Mononuclear cell (primary cell): ENCODE measurements around the gene THAP5. TPM values are rescaled to one million over a fixed set of nuclear protein-coding genes. Genes with fewer than 3 reads are reported as not detected.
"Not testable (repeated sequence)": the region's sequence is repeated elsewhere in the genome, so short reads cannot be mapped to it uniquely, and the experiment has no call there.

Source experiments
- H3K27me3 ChIP-seq: 2 replicates; pipeline ENCODE4 v1.6.0; 2011; ENCODE audit warnings: low read length, control low read depth; ENCODE audit not compliant: insufficient read depth
- H3K4me1 ChIP-seq: 2 replicates; pipeline ENCODE4 v1.5.1; 2011; ENCODE audit warnings: mild to moderate bottlenecking, low read length, control low read depth; ENCODE audit not compliant: insufficient read depth
- H3K4me3 ChIP-seq: 2 replicates; pipeline ENCODE4 v1.5.1; 2011; ENCODE audit warnings: mild to moderate bottlenecking, low read length, moderate library complexity
- H3K9me3 ChIP-seq: 2 replicates; pipeline ENCODE4 v1.5.1; 2011; ENCODE audit warnings: low read depth, mild to moderate bottlenecking, control low read depth, low read length
- total RNA-seq: library from RNA; depleted of rRNA; stranded (reverse); fragments of >200 nt; gene quantifications from one replicate; pipeline ENCODE4 v1.2.3, GENCODE V29; 2012

The THAP5 gene
- total RNA-seq, 1 donor, result 19.8 TPM

DNA sequence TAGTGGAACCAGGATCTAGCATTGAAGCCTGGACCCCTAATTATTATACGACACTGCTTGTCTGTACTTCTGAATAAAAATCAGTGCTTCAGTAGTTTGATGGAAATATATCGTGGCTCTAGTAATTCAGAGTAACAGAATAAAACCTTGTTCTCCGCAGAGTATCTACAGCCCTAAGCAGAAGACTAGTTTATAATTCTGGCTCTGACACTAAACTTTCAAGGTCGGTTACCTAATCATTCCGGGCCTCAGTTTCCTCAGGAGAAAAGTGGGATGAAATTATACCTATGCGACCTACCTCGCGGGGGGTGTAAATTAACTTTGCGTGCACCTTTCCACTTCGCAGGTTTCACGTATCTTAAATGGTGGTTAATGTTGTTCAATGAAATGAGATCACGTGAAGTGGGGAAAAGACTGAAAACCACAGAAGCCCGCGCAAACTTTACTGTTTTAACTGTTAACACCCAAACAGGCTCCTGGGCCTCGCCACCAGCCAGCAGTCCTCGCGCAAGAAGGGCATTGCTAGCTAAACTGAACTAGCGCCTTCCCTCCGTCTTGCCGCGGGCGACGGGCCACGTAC is 615 bp downstream of the THAP5 start:
- Histone ChIP-seq H3K9me3 (no peaks in the 10 kb centered on the region), H3K4me3 (peak overlapping the region; percentile 75), H3K4me1 (peaks cover 16% of the 10 kb centered on the region), H3K27me3 (no peaks in the 10 kb centered on the region)

DNA sequence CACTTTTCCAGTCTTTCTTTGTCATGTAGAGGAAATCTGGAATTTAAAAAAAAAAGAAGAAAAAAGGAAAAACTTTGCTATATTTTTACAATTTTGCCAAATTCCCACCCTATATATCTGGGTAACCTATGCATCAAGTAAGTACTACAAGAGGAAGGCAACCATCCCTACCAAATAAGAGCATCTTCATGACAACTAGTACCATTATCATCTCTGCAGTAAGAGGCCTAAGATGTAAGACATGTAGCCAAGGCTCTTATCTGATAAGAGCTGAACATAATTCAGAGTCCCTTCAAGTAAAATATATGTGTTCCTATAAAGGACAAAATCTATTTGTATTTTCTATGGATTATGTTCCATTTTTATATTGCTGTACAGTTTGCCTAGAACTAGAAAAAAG is 3.5 kb downstream of the THAP5 start:
- Histone ChIP-seq H3K9me3 (no peaks in the 10 kb centered on the region), H3K4me1 (peaks cover 12% of the 10 kb centered on the region), H3K4me3 (no peak overlapping the region), H3K27me3 (no peaks in the 10 kb centered on the region)

DNA sequence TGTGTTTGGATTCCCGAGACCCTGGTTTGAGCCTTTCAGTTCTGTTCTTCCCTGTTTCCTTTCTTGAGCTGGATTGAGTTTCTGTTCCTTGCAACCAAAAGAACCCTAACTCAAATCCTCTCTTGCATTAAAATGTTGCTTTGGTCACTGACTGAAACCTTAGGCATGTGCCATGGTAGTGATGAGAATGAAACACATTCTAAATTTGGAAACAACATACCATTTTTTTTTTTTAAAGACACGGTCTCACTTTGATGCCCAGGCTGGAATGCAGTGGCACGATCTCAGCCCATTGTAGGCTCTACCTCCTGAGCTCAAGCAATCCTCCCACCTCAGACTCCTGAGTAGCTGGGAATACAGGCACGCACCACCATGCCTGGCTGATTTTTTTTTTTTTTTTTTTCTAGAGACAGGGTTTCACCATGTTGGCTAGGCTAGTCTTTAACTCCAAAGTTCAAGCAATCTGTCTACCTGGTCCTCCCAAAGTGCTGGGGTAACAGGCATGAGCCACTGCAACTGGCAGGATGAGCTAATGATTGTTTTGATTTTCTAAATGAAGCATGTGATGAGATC is 8.4 kb downstream of the THAP5 start:
- no peaks in the 10 kb centered on the region for H3K27me3 ChIP-seq
- peaks cover 13% of the 10 kb centered on the region for H3K9me3 ChIP-seq
- no peak overlapping the region for H3K4me3 ChIP-seq
- H3K4me1 ChIP-seq, result no peaks in the 10 kb centered on the region

DNA sequence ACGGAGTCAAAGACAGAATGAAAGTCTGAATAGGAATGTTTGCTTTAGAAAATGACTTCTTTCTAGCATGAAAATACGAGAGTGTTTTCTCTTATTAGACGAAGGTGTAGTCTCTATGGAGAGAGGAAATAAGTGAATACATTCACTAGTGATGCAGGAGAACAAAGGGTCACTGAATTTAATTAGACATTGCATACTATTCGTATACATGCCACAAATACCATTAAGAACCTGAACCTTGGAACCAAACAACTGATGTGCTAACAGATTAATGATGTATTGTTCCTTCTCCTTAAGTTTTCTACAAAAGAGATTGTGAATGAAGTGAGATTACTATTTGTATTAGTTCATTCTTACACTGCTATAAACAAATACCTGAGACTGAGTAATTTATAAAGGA is 10.3 kb downstream of the THAP5 start:
- no peaks in the 10 kb centered on the region for H3K27me3 ChIP-seq

DNA sequence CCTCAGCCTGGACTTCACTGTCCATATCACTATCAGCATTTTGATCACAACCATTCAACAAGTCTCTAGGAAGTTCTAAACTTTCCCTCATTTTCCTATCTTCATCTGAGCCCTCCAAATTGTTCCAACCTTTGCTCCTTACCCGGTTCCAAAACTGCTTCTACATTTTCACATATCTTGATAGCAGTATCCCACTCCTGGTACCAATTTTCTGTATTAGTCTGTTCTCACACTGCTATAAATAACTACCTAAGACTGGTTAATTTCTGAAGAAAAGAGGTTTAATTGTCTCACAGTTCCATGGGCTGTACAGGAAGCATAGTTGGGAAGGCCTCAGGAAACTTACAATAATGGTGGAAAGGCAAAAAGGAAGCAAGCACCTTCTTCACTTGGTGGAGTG is 11.9 kb downstream of the THAP5 start:
- Histone ChIP-seq H3K27me3 (no peaks in the 10 kb centered on the region), H3K4me1 (no peaks in the 10 kb centered on the region), H3K9me3 (peaks cover 13% of the 10 kb centered on the region), H3K4me3 (no peak overlapping the region)

More for the DNA sequence above, 10.3 kb downstream of the THAP5 start:
- no peaks in the 10 kb centered on the region for H3K4me1 ChIP-seq
- H3K9me3 ChIP-seq, result peaks cover 13% of the 10 kb centered on the region
- no peak overlapping the region for H3K4me3 ChIP-seq

DNA sequence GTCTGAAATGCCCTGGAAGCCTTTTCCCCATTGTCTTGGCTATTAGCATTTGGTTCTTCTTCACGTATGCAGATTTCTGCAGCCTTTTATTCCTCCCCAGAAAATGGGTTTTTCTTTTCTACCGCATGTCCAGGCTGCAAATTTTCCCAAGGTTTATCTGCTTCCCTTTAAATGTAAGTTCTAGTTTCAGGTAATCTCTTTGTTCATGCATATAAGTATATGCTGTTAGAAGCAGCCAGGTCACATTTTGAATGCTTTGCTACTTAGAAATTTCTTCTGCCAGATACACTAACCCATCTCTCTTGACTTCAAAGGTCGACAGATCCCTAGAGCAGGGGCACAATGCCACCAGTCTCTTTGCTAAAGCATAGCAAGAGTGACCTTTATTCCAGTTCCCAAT is 12.3 kb downstream of the THAP5 start:
- Histone ChIP-seq H3K4me3 (no peak overlapping the region), H3K27me3 (no peaks in the 10 kb centered on the region), H3K4me1 (no peaks in the 10 kb centered on the region), H3K9me3 (peaks cover 13% of the 10 kb centered on the region)

DNA sequence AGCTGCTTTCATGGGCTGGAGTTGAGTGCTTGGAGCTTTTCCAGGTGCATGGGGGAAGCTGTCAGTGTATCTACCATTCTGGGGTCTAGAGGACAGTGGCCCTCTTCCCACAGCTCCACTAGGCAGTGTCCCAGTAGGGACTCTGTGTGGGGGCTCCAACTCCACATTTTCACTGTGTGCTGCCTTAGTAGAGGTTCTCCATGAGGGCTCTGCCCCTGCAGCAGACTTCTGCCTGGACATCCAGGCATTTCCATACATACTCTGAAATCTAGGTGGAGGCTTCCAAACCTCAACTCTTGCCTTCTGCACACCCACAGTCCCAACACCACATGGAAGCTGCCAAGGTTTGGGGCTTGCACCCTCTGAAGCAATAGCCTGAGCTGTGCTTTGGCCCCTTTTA is 12.8 kb downstream of the THAP5 start:
- not testable (repeated sequence) for H3K4me3 ChIP-seq, H3K27me3 ChIP-seq, H3K4me1 ChIP-seq
- H3K9me3 ChIP-seq, result peaks cover 13% of the 10 kb centered on the region

DNA sequence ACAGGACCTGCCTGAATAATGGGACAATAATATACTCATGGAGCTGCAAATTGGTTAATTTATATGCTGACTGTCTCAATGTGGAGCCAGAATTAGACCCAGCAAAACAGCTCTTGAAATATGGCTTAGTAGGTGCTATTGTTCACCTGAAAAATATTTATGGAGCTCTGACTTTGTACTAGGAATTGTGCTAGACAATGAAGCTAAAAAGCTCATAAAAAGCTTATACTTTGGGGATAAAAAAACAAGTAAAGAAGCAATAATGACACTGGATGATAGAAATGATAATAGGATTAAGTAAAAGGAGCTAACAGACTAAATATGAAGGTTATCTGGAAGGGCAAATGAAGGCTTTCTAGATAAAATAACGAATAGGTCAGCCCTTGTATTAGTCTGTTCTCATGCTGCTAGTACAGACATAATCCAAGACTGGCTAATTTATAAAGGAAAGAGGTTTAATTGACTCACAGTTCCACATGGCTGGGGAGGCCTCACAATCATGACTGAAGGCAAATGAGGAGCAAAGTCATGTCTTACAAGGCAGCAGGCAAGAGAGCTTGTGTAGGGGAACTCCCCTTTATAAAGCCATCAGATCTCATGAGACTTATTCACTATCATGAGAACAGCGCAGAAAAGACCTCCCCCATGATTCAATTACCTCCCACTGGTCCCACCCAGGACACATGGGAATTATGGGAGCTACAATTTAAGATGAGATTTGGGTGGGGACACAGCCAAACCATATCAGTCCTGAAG is 21.2 kb downstream of the THAP5 start:
- H3K27me3 ChIP-seq, H3K9me3 ChIP-seq, H3K4me3 ChIP-seq, H3K4me1 ChIP-seq: not testable (repeated sequence)

DNA sequence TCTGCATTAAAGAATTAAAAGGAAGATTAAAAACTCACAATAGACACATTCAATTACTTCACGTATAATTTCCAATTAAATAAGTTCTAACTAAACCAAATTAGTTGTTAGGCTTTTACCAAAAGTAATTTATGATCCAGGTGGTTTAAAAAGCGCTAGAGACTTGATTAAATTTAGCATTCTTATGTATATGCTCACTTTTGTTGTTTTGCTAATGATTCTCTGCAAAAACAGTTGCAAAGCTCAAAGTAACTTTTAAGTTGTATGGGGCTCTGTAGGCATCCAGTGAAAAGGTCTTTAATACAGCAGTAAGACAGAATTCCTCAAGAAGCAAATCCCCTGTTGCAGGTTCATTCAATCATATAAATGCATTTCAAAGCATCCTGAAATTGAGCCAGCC is 28.0 kb downstream of the THAP5 start:
- no peaks in the 10 kb centered on the region for H3K4me1 ChIP-seq

DNA sequence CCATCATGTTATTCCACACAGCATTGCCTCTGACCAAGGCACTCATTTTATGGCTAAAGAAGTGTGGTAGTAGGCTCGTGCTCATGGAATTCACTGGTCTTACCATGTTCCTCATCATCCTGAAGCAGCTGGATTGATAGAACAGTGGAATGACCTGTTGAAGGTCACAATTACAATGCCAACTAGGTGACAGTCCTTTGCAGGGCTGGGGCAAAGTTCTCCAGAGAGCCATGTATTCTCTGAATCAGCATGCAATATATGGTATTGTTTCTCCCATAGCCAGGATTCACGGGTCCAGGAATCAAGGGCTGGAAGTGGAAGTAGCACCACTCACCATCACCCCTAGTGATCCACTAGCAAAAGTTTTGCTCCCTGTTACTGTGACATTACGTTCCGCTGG is 30.8 kb downstream of the THAP5 start:
- not testable (repeated sequence) for H3K4me3 ChIP-seq, H3K9me3 ChIP-seq, H3K27me3 ChIP-seq, H3K4me1 ChIP-seq

More for the DNA sequence above, 28.0 kb downstream of the THAP5 start:
- Histone ChIP-seq H3K27me3 (no peaks in the 10 kb centered on the region), H3K4me3 (no peak overlapping the region), H3K9me3 (no peaks in the 10 kb centered on the region)

DNA sequence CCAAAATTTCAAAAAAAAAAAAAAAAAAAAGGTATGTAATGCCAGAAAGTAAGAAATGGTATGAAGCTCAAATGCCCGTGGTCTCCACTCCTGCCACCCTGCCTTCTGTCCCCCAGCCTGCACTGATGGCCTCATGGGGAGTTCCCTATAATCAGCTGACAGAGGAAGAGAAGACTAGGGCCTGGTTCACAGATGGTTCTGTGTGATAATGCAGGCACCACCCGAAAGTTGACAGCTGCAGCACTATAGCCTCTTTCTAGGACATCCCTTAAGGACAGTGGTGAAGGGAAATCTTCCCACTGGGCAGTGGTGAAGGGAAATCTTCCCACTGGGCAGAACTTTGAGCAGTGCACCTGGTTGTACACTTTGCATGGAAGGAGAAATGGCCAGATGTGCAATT is 31.3 kb downstream of the THAP5 start:
- not testable (repeated sequence) for H3K4me3 ChIP-seq, H3K4me1 ChIP-seq, H3K9me3 ChIP-seq, H3K27me3 ChIP-seq

DNA sequence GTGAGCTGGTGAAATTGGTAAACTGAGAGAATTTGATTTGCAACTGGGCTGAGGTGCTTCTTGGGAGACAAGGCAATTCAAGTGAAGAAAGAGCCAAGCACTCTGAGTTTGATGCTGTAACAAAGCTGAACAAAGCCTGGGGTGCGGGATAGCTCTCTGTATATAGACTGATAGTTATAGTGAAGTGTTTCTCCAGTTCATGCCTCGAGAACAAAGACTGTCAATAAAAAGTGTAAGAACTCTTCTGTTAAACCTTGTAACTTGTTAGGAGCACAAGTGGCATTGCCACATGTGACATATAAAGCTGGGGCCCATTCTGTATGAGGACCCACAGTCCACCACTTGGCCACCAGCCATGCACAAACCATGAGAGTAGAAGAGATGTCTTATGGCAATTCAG is 32.3 kb downstream of the THAP5 start:
- H3K4me3 ChIP-seq, result no peak overlapping the region
- no peaks in the 10 kb centered on the region for H3K9me3 ChIP-seq
- no peaks in the 10 kb centered on the region for H3K4me1 ChIP-seq
- no peaks in the 10 kb centered on the region for H3K27me3 ChIP-seq

DNA sequence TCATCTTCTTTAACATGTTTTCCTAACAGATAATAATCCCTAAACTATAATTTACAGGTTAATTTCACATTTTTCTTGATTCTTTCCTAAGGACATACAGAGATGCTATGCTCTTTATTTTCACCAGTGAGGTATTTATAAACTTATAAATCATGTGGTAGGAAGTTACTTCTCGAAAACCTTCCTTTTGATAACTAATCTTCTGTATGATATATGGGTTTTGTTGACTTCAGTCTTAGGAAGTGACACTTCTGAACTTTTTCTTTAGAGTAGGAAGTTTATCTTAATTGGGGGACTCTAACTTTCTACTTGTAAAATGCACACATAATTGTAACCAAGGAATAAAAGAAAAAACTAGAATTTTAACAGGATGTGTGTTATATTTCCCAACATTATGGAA is 33.8 kb downstream of the THAP5 start:
- no peaks in the 10 kb centered on the region for H3K9me3 ChIP-seq
- no peak overlapping the region for H3K4me3 ChIP-seq
- H3K27me3 ChIP-seq, result no peaks in the 10 kb centered on the region
- H3K4me1 ChIP-seq, result no peaks in the 10 kb centered on the region

DNA sequence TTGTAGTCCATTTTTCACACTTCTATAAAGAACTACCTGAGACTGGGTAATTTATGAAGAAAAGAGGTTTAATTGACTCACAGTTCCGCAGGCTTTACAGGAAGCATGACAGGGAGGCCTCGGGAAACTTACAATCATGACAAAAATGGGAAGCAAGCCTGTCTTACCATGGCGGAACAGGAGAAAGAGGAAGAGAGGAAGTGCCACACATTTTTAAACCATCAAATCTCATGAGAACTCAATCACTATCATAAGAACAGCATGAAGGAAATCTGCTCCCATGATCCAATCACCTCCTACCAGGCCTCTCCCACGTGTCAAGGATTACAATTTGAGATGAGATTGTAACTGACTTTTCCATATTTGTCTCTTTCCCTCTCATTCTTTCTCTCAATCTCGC is 34.2 kb downstream of the THAP5 start:
- Histone ChIP-seq H3K4me1 (no peaks in the 10 kb centered on the region), H3K4me3 (no peak overlapping the region), H3K27me3 (no peaks in the 10 kb centered on the region), H3K9me3 (no peaks in the 10 kb centered on the region)

DNA sequence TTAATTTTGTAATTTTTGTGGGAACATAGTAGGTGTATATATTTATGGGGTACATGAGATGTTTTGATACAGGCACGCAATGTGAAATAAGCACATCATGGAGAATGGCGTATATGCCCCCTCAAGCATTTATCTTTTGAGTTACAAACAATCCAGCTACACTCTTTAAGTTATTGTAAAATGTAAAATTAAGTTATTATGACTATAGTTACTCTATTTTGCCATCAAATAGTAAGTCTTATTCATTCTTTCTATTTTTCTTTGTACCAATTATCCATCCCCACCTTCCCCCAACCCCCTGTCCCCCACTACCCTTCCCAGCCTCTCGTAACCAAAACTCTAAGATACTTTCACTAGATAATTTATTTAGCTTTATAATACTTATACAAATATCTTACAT is 35.8 kb downstream of the THAP5 start:
- no peaks in the 10 kb centered on the region for H3K9me3 ChIP-seq
- no peaks in the 10 kb centered on the region for H3K27me3 ChIP-seq
- H3K4me1 ChIP-seq, result no peaks in the 10 kb centered on the region
- H3K4me3 ChIP-seq, result no peak overlapping the region

DNA sequence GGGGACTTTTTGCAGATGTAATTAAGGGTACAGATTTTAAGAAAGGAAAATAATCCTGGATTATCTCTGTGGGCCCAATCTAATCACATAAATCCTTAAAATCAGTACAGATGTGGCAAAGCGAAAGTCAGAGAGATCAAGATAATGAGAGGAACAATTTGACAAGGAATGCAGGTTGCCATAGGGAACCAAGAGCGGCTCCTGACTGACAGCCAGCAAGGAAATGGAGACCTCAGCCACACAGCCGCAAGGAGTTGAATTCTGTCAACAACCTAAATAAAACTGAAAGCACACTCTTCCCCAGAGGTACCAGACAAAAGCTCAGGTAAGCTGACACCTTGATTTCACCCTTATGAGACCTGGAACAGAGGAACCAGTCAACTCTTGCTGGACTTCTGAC is 40.2 kb downstream of the THAP5 start:
- Histone ChIP-seq H3K4me1 (peaks cover 10% of the 10 kb centered on the region), H3K4me3 (no peak overlapping the region), H3K9me3 (no peaks in the 10 kb centered on the region), H3K27me3 (no peaks in the 10 kb centered on the region)
